HG03103 (cell line): Measurements from ENCODE around the gene MAP7.
"Not testable (repeated sequence)": the region's sequence is repeated elsewhere in the genome, so short reads cannot be mapped to it uniquely, and the experiment has no call there.

Source experiments
- ATAC-seq: cut with Tn5 transposase; IDR thresholded peaks from one replicate; pipeline ENCODE4 v1.9.1; 2021; ENCODE audit warnings: low read depth; ENCODE audit not compliant: unreplicated experiment

The MAP7 gene

GRCh38 chr6:136318676-136319075 is 231.5 kb downstream of the MAP7 start:
- ATAC-seq = no peak

DNA sequence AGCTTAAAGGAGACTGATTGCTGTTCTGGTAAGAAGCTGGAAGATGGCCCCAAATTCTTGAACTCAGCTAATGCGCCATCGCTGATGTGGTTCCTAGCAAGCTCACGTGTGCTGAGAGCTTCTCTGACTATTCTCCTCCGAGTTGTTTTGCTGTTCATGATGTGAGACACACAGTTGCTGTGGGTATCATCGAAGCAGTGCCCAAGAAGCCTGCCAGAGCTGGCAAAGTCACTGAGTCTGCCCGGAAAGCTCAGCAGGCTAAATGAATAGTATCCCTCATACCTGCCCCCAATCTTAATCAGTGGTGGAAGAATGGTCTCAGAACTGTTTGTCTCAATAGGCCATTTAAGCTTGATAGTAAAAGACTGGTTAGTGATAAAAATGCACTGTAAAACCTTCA is 232.3 kb downstream of the MAP7 start:
- no peak for ATAC-seq

GRCh38 chr6:136317021-136317694 is 233.1 kb downstream of the MAP7 start:
- no peak for ATAC-seq

- no peak for ATAC-seq
Measured at GRCh38 chr6:136315594-136315993, 234.6 kb downstream of the MAP7 start.

- ATAC-seq = no peak
Measured at GRCh38 chr6:136312975-136313374, 237.2 kb downstream of the MAP7 start.

GRCh38 chr6:136309729-136310311 is 240.4 kb downstream of the MAP7 start:
- no peak for ATAC-seq

GRCh38 chr6:136309171-136309570 is 241.1 kb downstream of the MAP7 start:
- no peak for ATAC-seq

- ATAC-seq = not testable (repeated sequence)
Measured at GRCh38 chr6:136308469-136308868, 241.8 kb downstream of the MAP7 start.

DNA sequence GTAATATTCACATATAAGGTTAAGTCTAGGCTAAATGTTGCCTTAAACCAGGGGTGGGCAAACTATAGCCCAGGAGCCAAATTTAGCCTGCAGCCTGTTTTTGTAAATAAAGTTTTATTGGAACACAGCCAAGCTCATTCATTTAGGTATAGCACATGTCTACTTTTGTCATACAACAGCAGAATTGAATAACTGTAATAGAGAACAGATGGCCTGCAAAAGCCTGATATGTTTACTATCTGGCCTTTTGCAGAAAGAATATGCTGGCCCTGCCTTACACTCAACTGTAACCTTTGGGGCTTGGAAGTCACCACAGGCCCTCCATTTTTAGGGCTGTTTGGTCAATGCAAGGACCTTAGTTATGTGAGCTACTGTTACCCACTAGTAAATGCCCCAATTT is 242.9 kb downstream of the MAP7 start:
- ATAC-seq = no peak

DNA sequence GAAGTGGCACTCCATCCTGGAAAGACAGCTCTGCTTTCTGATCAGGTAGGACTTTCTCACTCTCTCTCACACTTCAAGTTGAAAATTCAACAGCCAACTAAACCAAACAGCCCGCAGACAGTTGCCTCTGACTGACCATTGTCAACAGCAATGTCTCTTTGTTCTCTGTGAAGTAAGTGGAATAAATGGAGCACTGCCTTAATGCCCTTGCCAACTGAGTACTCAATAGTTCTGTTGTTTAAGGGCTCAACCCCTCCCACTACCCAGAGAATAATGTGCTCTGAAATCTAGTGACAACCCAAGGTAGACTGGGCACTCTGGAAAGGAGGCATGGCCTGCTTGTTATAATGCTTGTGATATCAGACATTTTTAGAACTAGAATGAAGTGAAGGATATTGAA is 243.8 kb downstream of the MAP7 start:
- no peak for ATAC-seq

- ATAC-seq = no peak
Measured at GRCh38 chr6:136304410-136304809, 245.8 kb downstream of the MAP7 start.

GRCh38 chr6:136303516-136303915 is 246.7 kb downstream of the MAP7 start:
- ATAC-seq = no peak

GRCh38 chr6:136294621-136295020 is 255.6 kb downstream of the MAP7 start:
- no peak for ATAC-seq
